GM19468 (cell line): ENCODE results near the gene CACNA1C.

Experiments used
- ATAC-seq: cut with Tn5 transposase; IDR thresholded peaks from one replicate; pipeline ENCODE4 v1.9.1; 2021; ENCODE audit warnings: mild to moderate bottlenecking, moderate library complexity, moderate number of reproducible peaks; ENCODE audit not compliant: unreplicated experiment; ENCODE audit errors: extremely low read depth

CACNA1C gene

DNA sequence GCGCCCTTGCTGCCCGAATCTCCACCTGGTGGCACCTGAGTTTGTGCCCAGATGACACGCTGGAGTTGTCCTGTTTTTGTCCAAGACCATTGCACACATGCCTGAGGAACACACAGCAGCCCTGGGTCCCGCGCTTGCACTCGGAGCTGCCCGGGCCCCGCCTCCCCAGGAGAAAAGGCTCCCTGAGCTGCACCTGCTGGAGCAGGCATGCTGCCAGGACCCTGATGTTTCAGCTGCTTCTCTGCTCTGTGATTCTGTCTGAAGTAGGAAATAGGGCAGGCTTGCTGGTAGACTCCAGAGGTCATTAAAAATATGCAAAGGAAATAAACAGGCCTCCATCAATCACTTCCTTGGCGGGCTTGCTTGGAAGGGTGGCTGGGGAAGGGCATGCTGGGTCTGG, 271.6 kb downstream of the CACNA1C start:
- ATAC-seq = no peak

DNA sequence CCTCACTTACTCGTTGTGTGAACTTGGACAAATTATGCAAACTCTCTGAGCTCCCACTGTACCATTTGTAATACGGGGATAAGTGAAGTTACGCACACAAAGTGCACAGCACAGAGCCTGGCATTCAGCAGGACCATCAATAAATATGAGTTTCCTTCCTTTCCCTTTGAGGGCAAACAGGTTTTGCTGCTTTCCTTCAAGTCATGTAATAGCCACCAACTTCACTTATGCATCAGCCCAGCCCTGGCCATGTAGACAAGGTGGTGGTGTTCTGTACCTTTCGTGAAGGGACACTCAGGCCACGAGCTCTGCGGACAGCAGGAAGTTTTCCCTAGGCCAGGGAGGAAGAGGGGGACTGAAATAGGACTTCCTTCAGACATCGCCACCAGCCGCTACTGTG, 272.7 kb downstream of the CACNA1C start:
- ATAC-seq = no peak

DNA sequence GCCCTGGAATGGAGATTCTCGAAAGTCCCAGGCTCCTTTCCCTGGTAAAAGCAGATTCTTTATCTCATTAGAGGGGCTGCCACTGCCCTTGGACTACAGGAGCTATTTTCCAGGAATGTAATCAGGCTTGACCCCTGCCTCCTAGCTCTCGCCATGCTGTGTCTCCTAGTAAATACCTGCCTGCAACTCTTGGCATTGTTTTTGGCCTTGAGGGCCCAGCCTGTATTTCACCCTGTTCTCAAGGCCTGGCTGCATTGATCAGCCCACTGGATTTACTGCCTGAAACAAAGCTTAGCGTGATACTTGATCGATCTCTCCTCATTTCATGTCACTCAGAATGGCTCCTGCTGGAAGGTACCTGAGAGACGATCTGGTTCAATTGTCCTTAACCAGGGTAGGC, 273.7 kb downstream of the CACNA1C start:
- ATAC-seq = no peak

DNA sequence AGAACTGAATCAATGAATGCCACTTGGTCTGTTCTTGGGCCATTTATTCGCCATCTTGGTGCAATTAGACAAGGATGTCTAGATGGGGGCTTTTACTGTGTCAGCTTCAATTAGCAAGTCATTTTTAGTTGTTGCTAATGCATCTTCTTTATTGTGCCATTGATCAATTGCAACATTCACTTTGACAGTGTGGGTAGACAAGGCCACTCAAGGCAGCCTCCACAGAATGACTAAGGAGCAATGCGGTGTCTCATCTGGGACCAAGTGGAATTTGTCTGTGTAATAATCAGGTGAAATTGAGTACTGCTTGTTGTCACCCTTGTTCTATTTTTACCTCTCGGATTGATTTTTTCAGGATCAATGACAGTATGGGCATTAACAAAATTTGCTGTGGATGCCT, 275.9 kb downstream of the CACNA1C start:
- no peak for ATAC-seq

DNA sequence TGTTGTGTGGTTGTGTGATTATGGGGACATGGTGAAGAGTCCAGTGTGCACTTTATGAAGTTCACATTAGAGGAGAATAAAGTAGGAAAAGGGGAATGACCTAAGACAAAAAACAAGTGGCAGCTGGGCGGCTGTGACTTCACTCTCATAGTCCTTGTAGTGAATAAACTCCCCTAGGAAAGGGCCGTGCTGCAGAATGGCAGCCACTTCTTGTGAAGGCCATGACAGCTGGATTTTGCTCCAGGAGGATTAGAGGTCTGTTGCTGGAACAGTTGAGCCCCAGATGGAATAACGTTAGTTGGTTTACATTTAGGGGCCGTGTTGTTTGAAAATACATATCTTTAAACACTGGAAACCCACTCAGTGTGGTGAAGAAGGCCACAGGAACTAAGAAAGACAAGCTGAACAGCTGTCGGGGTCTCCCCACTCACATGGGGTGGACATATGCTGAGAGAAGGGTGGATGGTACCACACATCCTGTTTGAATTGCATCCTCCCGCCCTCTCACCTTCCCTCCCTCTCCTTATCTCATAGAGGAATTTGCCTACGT, 276.9 kb downstream of the CACNA1C start:
- no peak for ATAC-seq

DNA sequence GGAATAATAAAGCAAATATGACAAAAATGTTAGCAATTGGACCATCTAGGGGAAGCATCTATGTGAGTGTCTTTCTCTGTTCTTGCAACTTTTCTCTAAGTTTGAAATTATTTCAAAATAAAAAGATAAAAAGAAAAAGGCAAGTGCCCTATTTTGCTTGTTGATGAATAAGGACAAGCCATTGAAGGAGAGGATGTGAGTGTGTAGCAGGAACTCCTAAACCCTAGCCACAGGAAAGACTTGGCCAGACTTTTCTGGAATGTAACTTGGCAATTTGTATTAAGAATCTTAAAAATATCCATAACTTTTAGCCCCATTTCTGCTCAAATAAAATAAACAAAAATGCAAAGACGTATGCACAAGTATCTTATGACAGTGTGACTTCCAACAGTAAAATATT, 279.4 kb downstream of the CACNA1C start:
- no peak for ATAC-seq

DNA sequence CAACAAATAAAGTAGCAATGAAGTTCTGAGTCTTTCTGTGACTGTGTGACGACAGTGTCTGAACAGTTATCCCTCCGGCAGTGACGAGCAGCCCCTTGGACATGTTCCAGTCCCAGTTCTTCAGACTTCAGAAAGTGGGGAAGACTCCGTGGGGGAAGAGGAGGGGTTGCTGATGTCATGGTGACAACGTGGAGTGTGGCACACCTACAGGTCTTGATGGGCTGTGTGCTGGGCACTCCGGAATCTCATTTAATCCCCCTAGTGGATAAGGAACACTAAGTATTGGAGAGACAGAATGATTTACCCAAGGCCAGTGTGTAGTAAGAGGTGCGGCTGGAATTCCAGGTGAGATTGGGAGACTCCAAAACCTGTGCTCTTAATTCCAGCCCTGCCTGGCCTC, 280.2 kb downstream of the CACNA1C start:
- ATAC-seq = no peak

DNA sequence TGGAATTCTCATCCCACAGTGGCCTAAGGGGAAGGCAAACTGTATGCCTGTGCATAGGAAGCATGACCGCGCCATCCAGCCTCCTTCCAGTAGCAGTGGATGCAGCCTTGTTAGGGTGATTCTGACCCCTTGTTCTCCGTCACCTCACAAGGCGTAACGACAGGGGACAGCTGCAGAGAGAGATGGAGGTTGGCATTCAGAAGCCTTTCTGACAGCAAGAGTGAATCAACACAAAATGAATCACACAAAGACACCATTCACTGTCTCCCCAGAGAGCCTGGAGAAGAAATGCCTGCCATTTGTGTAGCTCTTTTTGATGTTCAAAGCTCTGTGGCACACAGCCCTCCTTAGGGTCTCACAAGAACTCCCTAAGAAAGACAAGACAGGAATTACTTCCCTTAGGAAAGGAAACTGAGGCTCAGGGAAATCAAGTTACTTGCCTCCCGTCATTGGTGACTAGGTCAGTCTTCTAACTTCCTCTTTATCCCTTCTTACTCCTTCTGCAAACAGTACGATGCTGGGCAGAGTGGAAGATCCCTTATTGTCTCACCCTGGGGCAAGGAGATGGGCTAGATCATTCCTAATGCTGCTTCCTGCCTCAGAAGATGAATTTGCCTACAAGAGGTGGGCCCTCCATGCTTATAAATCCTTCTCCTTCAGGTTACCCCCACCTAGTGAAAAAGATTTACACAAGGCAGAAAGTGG, 280.9 kb downstream of the CACNA1C start:
- no peak for ATAC-seq

DNA sequence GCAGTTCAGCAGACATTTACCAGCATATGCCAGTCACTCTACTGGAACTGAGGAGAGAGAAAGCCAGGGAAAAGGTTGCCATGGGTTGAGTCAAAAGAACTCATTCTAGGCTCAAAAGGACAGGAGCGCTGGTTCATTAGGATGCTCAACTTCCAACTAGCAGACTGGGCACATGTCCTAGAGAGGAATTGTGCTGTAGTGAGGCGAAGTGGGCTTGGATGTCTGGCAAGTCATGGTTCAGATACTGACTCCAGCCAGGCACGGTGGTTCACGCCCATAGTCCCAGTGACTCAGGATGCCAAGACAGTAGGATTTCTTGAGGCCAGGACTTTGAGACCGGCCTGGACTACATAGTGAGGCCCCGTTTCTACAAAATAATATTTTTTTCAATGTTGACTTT, 281.5 kb downstream of the CACNA1C start:
- no peak for ATAC-seq

DNA sequence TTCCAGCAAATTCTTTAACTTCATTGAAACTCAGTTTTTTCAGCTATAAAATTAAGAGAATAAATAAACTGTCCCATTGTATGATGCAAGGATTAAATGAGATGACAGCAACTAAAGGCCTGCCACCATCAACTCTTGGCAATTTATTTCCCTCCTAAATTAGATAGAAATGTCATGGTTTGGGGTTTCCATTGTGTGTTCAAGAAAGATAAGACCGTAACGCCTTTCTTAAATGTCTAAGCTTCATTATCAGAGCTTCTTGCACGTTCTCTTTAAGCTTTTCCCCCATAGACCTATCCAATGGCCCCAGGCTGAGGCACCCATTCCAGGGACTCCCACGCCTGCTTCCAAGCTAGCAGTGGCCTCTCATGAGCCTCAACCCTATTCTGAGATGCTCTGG, 281.9 kb downstream of the CACNA1C start:
- no peak for ATAC-seq

DNA sequence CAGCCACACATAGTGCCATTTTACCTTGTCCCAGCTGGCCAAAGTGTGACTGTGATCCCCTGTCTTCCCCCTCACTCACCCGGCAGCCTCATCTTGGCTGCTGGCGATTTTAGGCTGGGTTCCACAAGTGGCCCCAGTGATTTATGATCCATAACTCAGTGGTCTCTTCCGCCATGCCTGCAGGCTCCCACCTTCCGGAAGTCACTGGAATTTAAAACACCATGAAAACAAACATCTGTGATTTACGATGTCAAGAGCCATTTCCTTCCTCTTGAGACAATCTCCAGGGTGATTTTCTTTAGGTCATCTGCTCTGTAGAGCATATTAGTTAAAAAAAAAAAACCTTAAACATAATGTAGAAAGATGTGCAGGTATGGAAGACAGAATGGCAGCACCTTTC, 282.3 kb downstream of the CACNA1C start:
- ATAC-seq = no peak

DNA sequence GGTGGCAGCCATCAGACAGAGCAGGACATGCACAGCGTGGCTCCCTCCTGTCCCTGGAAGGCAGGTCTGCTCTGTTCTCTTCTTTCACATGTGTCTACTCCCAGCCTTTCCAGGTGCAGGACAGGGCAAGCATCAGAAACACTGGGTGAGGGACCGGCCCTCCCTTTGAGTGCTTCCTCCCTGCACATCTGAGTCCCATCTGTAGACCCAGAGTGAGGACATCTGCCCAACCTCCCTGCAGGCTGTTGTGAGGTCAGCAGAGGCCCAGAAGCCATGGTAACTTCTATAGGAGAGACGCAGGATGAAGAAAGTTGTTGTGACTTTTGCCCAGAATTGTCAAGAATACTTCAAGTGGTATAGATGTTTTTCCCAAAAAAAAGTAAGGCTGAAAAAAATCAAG, 282.7 kb downstream of the CACNA1C start:
- no peak for ATAC-seq

DNA sequence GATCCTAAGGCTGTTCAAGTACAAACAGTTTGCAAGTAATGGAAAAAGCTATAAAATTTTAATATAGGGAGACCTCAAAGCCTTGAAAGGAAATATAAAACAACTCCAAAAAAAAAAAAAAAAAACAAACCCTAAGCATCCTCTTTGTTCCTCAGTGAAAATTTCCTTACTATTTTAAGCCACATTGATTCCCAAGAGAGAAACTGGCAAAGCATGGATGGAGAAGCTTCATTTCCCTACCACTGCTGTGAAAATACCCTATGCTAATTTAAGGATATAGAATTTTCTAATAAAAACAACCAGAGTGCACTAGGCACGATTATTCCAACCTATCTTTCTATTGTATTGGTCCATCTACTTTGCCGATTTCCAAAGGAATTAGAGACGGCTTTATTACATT, 283.1 kb downstream of the CACNA1C start:
- no peak for ATAC-seq

DNA sequence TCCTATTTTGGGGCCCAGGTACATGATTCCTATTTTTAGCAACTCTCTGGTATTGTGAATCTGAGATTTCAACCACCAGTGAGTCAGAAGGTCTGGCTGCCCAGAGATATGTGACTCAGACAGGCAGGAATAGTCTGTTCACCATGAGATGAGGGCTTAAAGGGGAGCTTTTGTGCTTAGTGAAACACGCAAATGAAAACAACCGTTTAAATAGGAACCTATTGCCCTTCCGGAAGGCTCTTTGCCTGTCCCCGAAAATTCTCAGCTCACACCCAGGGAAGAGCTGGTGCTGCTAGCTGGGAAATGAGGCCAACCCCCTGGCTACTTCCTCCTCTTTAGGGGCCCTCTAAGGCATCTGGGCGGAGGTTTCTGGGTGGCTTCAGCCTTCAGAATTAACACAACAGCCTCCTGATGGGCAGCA, 283.6 kb downstream of the CACNA1C start:
- no peak for ATAC-seq

DNA sequence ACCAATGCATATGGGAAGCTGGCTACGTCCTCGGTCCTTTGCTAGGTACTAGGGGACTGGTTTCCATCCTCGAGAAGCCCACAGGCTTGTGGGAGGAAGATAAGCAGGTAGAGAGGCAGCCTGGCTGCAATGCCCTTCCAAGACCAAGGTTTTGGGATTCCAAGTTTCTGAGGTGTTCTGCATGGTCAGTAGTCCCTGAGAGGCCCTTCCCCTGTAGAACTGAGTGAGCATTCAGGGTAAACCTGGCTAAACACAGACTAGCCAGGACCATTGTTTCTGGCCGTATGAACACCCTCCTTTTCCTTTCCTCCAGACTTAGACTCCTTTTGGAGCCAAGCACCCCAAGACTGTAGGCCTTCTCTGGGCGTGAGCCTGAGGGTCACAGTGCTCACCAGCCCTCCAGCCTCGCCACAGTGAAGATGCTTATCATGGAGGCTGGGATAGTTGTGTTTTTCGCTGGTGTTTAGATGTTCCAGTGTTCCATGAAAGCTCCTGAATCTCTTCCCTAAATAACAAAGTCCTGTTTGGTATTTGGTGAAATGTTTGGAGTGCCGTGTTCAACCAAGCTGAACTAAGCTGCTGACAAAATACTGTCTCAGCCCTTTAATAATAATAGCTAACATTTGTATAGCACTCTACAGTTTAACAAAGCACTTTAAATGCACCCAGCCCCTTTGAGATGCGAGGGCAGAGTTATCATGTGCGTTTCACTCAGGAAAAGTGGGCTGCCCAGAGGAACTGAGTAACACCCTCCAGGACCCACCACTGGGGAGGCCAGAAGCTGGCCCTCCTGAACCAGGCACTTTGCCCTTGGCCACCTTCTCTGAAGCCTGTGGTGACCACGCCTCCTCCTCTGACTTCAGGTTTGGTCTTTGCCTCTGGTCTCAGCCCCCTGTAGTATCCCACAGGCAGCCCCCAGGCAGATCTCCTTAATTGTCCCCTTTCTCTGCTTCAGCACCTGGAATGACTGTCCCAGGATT, 284.5 kb downstream of the CACNA1C start:
- ATAC-seq = no peak

DNA sequence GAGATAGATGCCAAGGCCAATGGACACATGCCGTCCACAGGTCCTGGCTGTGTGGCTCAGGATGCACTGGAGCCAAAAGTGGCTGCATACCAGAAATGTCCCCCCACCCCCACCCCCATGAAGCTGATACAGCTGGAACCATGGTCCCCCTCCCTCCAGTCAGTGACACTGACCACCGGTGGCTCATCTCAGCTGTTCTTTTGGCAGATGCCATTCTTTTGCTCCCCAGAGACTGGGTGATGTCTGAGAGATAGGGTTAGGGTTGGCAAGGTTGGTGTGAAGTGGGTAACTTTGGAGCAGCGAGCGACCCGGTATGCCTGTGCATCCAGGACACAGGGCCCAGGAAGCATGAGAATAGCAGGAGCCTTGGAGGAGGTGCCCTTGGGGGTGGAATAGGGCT, 285.6 kb downstream of the CACNA1C start:
- no peak for ATAC-seq

DNA sequence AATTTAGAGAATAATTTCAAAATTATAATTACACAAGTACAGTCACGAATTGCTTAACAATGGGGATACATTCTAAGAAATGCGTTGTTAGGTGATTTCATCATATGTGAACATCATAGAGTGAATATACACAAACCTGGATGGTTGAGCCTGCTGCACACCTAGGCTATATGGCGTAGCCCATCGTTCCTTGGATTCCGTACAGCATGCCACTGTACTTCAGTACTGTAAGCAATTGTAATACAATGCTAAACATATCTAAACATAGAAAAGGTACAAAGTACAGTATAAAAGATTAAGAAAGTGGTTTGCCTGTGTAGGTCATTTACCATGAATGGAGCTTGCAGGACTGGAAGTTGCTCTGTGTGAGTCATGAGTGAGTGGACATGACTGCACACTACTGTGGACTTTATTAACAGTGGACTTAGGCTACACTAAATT, 286.2 kb downstream of the CACNA1C start:
- ATAC-seq = no peak

DNA sequence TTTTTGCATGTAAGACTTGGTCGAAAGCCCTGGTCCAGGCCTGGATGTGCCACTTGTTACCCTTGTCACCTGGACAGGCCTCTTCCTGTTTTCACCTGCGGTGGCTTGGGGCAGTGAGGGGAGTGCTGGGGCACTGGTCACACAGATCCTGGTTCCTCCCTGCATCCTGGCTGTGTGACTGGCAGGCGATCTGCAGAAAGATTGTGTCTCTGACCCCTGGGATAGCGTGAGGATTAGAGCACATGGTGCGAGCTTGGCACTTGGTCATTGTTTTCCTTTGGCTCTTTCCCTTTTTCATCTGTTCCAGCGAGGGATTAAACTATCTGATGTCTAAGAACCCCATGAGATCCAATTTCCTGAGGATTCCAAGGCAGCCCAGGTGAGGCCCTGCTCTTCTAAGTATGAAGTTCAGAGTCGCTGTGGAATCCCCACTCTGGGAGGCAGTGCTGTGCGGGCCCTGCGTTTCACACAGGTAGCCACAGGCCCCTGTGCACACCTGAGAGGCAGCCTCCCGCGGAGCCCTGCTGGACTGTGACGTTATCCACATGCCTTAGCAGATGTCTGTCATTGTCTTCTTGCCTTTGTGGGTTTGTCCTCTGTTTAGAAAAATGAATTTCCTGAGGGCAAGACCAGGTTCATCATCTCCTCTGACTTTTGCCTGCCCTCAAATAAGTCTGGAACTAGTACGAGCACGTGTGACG, 288.4 kb downstream of the CACNA1C start:
- ATAC-seq = no peak

DNA sequence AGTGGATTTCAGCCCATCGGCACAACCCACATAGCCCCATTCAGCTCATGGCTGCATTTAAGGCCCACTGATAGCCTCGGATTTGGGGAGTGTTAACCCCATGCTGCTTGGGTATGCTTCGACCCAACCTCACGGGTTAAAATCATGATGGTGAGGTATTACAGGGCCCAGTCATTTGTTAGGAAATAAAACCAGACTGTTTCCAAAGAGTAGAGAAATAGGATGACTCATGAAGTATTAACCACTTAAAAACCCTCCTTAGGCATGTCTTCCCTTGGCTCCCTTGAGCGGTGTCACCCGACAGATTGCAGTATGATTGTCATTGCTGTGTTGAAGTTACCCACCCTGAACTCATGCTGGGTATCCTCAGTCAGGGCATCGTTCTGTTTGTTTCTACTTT, 289.1 kb downstream of the CACNA1C start:
- ATAC-seq = no peak

DNA sequence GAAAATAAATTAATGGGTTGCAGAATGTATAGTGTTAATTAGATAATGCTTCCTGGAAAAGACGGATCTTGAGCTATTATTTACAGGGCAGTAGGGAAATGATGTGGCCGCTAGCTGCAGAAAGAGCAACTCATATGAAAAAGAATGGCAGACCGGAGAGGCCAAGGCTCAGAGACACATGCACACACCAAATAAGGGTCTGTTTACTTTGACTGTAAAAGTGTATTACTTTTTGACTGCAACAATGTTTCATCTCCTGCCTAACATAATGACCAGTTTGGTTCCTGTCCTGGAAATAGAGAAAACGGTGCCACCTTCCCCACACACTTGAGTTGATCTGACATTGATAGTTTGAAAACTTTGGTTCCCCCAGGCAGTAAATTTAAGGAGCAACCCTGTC, 290.9 kb downstream of the CACNA1C start:
- ATAC-seq = no peak

DNA sequence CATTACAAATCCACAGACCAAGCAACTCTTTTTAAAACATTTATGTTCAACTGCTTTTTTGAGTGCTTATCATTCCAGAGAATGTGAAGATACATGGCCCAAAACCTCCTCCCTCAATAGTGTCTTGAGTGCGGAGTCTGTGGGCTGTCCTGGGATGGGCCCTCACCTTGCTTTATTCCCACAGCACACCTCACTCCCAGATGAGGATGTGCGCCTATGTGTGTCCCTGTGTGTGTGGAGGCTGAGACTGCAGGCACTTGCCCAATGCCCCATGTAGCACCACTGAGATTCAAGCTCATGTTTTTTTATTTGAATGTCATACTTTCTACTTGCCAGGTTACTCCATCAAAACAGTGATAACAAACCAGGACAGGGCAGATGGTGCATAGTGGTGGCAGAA, 291.7 kb downstream of the CACNA1C start:
- ATAC-seq = no peak
